ENCODE data around the gene PHPT1. TPM values are rescaled to one million over a fixed set of nuclear protein-coding genes. Genes with fewer than 3 reads are reported as not detected.
A peak's percentile ranks its signal among the peaks of the same experiment; 100 is the strongest.
"Not testable (repeated sequence)": the region's sequence is repeated elsewhere in the genome, so short reads cannot be mapped to it uniquely, and the experiment has no call there.

Gene PHPT1
- polyA plus RNA-seq (2011; rRNA removed), result 91.6 and 116 TPM in 2 replicates
- polyA minus RNA-seq (2011; rRNA and poly(A)+ RNA removed), result 22.2 and 26.3 TPM in 2 replicates

GRCh38 chr9:136849038-136849959 lies at the start of gene PHPT1:
TSS of gene PHPT1 (plus strand) at chr9:136849409. CDS start at chr9:136849431, 22 bp downstream.
- Histone ChIP-seq H3K27ac (ENCODE audit: low read depth, low read length) (peak within 1 kb of the TSS; percentile 90), H3K4me3 (ENCODE audit: low read depth, low read length) (peak within 1 kb of the TSS; percentile 85), H3K9me3 (ENCODE audit: control insufficient read depth, insufficient read depth, low read length) (peaks cover 9% of the 10 kb centered on the region), H3K27me3 (ENCODE audit: control insufficient read depth, insufficient read depth, low read length) (peaks cover 16% of the 10 kb centered on the region)
- ChIA-PET CTCF (no interaction called here), POLR2A (interaction anchor here (0.5 to 0.9 kb wide), 2 partner anchors 13 to 38 kb away, joined by 3 to 4 read pairs; no protein-coding TSS in a partner anchor)
- DNase-seq (ENCODE audit: low read depth, low spot score), result peak; percentile 98
- no peak for TF ChIP-seq CTCF (IDR thresholded peaks at IDR 0.05; ENCODE audit: low read depth, low read length)

GRCh38 chr9:136799854-136800657 lies 49.2 kb upstream of the PHPT1 start:
- ChIA-PET POLR2A (interaction anchor here (0.6 to 1.1 kb wide), 4 partner anchors 9 to 72 kb away, joined by 3 to 4 read pairs (median 3); partner anchors contain the start of genes EDF1 and TMEM141), CTCF (no interaction called here)
- no peak for TF ChIP-seq CTCF (IDR thresholded peaks at IDR 0.05; ENCODE audit: low read depth, low read length)
- Histone ChIP-seq H3K27me3 (ENCODE audit: control insufficient read depth, insufficient read depth, low read length) (peaks cover 51% of the 10 kb centered on the region), H3K9me3 (ENCODE audit: control insufficient read depth, insufficient read depth, low read length) (no peaks in the 10 kb centered on the region; the same call in 1 of the 2 replicates), H3K4me3 (ENCODE audit: low read depth, low read length) (peak overlapping the region; percentile 42), H3K27ac (ENCODE audit: low read depth, low read length) (no peak overlapping the region)
- DNase-seq (ENCODE audit: low read depth, low spot score), result no peak

- Histone ChIP-seq H3K4me3 (ENCODE audit: low read depth, low read length) (no peak overlapping the region), H3K27me3 (ENCODE audit: control insufficient read depth, insufficient read depth, low read length) (peaks cover 41% of the 10 kb centered on the region), H3K27ac (ENCODE audit: low read depth, low read length) (no peak overlapping the region), H3K9me3 (ENCODE audit: control insufficient read depth, insufficient read depth, low read length) (no peaks in the 10 kb centered on the region; the same call in 1 of the 2 replicates)
- TF ChIP-seq CTCF (IDR thresholded peaks at IDR 0.05; ENCODE audit: low read depth, low read length), result no peak
- ChIA-PET POLR2A (no interaction called here), CTCF (interaction anchor here (4.0 kb wide), 1 partner anchor 9 kb away, joined by 13 read pairs; no protein-coding TSS in a partner anchor)
- DNase-seq (ENCODE audit: low read depth, low spot score), result no peak
Observed at GRCh38 chr9:136802321-136802720, 46.9 kb upstream of the PHPT1 start.

GRCh38 chr9:136803009-136803550 lies 46.1 kb upstream of the PHPT1 start:
- CTCF ChIA-PET, result interaction anchor here (4.0 kb wide), 1 partner anchor 10 kb away, joined by 13 read pairs; no protein-coding TSS in a partner anchor
- DNase-seq (ENCODE audit: low read depth, low spot score); H3K9me3 ChIP-seq (ENCODE audit: control insufficient read depth, insufficient read depth, low read length); H3K27ac ChIP-seq (ENCODE audit: low read depth, low read length); POLR2A ChIA-PET; H3K4me3 ChIP-seq (ENCODE audit: low read depth, low read length): not testable (repeated sequence)
- peaks cover 36% of the 10 kb centered on the region for H3K27me3 ChIP-seq (ENCODE audit: control insufficient read depth, insufficient read depth, low read length)
